Activated naive CD4-positive, alpha-beta T cell (primary cell): Measurements from ENCODE around the gene KIF13A.
"Not testable (repeated sequence)": the region's sequence is repeated elsewhere in the genome, so short reads cannot be mapped to it uniquely, and the experiment has no call there.

Experiments
- DNase-seq, 4 experiments: peaks; one replicate each; lab custom pipeline; 2025; lab: John Stamatoyannopoulos, UW

KIF13A gene

DNA sequence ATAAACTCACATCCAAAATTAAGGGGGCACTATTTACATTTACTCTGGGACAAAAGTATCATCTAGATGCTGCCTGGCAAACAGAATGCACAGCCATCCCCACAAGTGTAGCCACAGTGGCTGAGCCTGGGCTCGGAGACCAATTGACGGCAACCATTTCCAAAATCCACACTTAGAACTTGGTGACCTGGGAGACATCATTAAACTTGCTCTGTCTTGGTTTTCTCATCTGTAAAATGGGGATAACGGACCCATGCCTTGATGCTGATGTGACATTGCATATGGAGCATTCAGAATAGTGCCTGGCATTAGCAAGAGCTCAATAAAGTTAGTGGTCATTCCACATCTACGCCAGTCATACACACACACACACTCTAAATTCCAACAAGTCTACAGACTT is 140.7 kb downstream of the KIF13A start:
- DNase-seq: no peak

DNA sequence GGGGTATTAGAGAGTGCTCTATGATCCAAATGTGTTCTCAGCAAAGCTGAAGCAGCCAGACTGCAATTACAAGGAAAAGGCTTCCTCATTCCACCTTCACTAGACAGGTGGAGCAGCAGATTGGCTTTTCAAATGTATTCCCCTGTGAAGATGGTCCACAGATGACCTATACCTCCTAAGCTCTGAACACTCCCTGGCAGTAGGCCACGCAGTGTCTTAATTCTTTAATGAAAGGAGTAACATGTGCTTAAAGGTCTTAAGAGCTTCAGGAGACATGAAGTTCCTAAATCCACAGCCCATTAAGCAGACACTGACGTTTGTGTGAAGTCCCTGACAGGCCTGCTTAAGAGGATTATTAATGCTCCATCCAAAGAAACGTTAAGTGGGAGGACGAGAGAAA is 141.8 kb downstream of the KIF13A start:
- DNase-seq: no peak

DNA sequence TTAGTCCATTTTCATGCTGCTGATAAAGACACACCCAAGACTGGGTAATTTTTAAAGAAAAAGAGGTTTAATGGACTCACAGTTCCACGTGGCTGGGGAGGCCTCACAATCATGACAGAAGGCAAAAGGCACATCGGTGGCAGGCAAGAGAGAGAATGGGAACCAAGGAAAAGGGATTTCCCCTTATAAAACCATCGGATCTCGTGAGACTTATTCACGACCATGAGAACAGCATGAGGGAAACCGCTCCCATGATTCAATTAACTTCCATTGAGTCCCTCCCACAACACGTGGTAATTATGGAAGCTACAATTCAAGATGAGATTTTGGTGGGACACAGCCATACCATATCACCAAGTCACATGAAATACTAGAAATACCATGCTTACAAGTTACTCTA is 142.5 kb downstream of the KIF13A start:
- not testable (repeated sequence) for DNase-seq

DNA sequence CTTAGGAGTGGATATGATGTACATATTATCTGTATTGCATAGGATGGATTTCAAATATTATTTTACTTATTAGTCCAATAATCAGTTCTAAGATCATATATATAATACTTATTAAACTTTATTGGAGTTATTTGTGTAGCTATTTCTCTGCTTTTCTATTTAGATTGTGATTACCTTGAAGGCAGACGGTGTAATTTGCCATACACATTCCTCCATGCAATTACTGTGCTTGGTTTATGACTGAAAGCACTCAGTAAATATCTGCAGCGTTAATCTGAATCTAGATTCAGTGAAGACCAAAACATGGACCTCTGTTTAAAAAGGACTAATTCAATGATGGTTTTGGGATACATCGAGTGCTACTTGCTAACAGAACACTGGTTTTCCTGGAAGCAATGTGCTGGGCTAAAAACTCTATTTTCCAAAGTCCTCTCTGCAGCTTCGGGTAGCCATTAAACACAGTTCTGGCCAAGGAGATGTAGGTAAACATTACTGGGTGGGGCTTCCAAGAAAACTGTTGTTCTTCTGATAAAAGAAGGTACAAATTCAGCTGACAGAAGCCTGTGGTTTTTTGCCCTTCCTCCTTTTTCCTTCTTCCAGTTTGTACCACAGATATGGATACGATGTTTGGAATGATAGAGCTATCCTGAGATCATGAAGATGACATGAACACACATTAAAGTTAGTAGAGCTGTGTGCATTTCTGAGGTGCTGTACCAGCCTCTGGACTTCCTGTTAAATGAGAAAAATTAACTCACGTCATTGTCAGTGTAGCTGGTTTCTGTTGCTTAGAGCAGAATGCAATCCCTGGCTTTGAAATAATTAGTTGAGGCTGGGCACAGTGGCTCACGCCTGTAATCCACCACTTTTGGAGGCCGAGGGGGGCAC is 144.3 kb downstream of the KIF13A start:
- no peak for DNase-seq

DNA sequence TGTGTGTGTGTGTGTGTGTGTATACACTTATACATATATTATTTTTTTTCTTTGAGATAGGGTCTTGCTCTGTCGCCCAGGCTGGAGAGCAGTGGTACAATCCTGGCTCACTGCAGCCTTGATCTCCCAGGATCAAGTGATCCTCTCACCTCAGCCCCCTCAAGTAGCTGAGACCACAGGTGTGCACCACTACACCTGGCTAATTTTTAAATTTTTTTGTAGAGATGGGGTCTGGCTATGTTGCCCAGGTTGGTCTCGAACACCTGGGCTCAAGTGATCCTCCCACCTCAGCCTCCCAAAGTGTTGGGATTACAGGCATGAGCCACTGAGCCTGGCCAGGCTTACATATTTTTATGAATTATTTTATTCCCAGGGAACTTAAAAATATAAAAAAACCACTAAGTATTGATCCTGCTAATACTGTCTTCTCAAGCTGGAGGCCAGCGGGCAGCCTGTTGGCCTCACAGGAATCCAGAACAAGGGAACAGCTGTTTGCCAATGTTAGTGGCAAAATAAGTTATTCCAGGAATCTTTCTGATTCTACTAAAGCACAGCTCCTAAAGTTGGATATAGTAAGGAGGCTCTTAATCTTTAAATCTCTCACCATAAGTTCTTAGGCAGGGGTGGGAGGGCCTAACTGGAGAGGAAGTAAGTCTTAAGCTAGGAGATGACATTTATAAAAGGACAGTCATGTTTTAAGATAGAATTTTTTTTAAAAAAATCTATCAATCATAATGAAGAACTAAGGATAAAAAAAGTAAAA is 145.2 kb downstream of the KIF13A start:
- DNase-seq: no peak

DNA sequence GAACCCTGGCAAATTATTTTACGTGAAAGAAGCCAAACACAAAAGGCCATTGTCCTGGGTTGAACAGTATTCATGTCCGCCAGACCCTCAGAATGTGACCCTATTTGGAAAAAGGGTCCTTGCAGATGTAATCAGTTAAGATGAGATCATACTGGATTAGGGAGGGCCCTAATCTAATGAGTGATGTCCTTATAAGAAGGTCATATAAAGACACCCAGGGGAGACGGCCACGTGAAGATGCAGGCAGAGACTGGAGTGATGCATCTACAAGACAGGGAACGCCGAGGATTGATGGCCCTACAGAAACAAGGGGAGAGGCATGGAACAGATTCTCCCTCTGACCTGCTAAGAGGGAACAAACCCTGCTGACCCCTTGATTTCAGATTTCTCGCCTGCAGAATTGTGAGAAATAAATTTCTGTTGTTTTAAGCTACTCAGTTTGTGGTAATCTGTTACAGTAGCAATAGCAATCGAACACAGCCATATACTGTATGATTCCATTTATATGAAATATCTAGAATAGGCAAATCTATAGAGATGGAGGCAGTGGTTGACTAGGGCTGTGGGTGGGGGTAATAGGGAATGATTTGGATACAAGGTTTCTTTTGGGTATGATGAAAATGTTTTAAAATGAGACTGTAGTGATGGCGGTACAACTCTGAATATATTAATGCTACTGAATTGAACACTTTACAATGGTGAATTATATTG is 147.8 kb downstream of the KIF13A start:
- DNase-seq: no peak

DNA sequence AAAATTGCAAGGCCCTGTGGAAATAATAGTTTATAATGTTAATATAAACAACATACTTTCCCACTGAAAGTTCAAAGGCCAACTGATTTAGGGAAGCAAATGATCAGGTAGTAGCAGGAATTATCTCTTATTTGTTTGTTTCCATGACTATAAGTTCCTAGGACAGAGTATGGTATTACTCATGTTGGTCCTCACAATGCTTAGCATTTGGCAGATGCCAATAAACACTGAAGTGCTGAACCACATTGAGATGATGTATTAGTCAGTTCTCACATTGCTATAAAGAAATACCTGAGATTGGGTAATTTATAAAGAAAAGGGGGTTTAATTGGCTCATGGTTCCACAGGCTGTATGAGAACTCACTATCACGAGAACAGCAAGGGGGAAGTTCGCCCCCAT is 151.1 kb downstream of the KIF13A start:
- no peak for DNase-seq

DNA sequence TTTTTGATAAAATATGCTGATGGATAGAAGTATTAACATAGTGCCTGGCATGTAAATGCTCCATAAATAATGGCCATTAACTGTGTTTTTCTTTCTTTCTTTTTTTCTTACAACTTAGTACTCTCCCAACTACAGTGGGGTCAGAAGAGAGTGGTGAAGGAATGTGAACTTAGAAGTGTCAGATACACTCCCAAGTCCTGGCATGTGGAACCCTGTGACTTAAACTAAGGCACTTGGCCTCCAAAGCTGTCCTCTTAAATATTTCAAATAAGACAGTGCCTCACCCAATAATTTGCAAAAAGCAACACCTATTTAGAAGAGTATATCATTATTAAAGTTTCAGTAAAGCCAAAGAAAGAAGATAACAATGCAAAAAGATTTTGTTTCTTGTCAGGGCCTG is 151.7 kb downstream of the KIF13A start:
- DNase-seq: no peak

DNA sequence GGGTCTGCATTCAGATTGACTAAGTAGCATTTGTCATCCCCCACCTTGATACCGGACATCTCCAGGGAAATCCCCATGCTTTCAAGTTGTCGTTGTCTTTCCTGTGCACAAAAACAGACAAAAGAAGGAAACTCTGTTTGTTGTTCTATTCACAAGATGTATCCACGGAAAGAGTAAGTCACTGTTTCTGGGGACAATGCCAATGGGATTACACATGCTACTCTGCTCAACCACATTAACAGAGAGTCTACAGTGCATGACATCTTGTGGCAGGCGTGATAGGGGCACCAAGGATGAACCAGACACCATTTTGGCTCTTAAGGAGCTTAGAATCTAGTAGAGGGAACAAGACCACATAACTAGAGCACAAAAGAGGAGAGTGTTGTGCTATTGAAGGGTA is 156.3 kb downstream of the KIF13A start:
- no peak for DNase-seq

DNA sequence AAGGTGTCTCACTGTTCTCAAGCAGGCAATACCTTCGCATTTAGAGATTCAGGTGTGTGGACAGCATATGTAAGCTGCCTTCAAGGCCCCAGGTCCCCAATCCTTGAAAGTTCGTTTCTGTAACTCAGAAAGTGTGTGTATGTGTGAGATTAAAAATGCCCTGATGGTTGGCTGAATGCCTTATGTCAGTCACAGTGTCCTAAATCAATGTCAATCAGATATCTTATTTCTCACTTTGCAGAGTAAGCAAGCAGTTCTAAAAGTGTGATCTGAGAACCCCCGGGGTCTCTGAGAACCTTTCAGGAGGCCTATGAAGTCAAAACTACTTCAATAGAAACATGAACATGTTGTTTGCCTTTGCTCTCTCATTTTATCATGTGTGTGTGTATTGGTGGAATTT is 157.5 kb downstream of the KIF13A start:
- DNase-seq: no peak

DNA sequence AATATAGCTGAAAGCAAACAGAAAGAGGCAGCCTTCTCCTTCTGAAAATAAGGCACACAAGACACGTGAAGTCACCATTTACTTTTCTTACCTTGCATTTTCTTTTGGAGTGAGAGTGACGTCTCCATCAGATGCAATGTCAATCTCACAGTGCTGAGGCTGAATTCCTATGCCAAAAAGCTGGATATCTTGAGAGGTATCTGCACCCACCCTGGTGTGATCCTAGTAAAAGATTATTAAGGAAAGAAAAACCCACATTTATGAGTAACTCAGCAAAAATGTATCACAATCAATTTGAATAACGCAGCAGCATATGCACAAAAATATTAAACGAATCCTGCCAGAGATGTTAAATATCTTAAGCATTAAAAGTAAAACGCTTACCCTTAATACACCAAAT is 159.3 kb downstream of the KIF13A start:
- DNase-seq: no peak

DNA sequence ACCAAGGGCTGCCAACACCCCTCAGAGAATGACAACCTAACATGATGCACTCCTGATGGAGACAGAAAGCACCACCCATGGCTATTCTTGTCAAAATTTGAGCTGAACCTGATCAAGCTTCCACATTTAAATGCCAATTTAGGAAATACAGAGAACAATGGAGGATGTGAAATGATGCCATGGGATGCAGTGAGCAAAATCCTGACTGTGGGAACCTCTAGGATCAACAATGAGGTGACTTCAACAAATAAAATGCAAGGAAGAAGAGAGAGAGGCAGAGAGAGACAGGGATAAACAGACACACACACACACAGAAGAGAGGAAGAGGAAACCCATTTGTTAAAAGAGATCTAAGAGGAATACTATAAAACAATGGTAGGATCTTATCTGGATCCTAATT is 161.1 kb downstream of the KIF13A start:
- no peak for DNase-seq

DNA sequence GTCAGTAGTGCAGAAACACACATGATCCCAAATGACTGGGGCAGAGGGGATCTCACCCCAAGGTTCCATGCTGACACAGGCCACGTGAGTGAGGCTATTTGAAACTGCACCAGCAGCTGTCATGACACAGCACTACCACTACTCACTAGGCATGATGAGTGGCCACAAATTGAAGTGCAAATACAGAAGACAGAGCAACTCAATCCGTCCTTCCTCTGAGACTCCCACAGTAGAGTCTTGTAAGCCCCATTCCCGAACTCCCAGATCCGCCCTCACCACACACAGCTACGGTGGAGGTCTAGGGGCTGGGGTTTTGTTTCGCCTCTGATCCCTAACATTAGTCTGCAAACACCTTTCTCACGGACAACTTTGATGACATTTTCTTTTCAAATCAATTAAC is 167.4 kb downstream of the KIF13A start:
- no peak for DNase-seq

DNA sequence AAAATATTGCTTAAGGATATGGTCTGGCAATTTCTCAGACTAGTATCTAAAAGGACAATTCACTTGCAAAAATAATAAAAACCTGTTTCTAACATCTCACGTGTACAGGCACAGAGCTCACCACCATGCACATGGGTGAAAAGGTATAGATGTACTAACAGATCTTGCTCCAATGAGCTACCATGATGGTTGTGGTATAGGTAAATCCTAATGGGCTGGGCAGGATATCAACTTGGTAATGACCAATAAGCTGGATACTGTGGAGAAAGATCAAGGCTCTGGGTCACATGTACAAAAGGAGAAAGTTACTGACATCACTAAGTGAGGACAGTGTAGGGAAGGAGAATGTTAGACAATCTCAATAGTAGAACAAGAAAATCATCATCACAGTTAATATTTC is 169.7 kb downstream of the KIF13A start:
- DNase-seq: no peak

DNA sequence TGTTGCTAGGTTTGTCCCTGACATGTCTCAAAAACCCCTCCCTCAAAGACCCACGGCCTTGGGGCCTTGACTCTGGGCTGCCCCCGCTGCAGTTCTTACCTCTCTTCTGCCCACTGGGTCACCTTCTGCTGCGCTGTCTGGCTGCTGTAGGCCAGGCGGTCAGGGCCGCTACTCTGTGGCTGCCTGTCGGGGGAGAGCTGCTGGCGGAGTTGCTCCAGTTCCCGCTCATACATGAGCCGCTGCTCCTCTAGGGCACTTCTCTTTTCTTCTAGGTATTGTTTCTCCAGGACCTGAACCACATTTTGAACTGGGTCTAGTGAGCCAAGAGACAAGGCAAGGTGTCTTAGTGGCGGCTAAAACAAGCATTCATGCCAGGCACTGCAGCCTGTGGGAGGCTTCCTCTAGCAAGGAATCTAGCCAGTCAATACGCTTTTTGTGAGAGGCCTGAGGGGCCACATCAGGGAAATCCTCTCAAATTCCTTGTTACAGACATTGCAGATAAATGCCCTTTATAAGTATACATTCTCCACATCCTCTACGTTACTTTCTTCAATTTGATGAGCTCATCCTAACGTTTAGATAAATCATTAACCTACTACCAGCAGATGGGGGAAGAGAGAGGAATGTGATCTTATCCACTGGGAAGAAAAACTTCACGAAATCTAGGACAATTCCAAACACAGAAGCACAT is 170.4 kb downstream of the KIF13A start:
- DNase-seq: no peak

DNA sequence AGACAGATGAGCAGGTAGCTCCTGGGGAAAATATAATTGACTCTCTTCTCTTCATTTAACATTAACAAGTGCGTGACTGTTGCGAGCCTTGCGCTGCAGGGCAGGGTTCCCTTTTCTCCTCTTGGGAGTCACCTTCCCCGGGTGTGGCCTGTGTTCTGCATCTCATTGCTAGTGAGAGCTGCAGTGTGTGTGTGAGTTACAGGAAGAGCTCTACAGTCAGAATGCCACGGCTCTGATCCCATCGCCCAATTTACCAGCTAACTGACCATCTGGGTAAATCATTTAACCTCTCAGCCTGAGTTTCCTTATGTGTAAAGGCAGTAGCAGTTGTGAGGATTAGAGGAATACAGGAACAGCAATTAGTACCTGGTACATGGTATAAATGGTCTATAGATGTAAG is 173.9 kb downstream of the KIF13A start:
- no peak for DNase-seq

DNA sequence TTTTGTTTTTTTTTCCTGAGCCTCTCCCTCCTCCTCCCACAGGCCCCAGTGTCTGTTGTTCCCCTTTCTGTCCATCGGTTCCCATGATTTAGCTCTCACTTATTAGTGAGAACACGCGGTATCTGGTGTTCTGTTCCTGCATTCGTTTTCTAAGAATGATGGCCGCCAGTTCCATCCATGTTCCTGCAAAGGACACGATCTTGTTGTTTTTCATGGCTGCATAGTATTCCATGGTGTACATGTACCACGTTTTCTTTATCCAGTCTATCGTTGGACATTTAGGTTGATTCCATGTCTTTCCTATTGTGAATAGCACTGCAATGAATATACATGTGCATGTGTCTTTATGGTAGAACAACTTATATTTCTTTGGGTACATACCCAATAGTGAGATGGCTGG is 175.1 kb downstream of the KIF13A start:
- no peak for DNase-seq

DNA sequence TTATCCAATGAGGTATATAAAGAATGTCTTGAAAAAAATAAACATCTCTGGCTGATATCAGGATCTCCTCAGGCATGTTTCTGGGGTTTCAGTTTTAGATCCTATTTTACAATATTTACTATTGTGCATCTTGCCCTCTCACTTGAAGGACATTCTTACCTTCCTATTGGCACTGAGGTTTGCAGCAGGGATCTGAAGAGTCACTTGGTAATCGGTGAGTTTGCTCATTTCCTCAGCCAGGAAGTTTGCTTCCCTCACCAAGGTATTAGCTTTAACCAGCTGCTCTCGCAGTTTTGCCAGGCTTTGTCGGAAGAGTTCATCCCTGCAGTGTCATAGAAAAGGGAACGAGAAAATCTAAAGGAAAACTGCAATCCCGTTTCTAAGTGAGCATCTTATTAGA is 178.8 kb downstream of the KIF13A start:
- DNase-seq: no peak

DNA sequence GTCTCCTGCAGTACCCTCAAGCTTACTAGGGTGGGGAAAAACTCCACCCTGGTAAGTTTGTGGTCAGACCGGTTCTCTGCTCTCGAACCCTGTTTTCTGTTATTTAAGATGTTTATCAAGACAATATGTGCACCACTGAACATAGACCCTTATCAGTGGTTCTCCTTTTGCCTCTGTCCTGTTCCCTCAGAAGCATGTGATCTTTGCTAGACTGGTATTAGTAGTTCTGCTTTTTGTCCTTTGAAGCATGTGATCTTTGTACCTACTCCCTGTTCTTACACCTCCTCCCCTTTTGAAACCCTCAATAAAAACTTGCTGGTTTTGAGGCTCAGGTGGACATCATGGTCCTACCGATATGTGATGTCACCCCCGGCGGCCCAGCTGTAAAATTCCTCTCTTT is 180.0 kb downstream of the KIF13A start:
- DNase-seq: not testable (repeated sequence)

DNA sequence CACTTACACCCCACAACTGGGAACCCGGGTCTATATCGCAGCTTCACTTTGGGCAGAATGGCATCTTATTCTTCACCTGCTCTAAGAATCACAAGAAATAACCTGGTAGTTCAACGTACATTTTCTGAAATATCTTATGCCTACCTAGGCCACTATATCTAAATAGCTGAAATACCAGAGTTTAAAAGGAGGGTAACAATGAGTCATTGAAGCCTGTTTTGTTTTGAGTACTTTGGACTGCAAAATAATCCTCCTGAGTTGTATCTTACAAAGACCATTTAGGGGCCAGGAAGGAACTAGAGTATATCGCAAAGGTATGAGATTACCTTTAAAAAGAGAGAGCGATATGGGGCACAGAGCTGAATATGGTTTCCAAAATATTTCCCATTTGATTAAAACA is 184.0 kb downstream of the KIF13A start:
- no peak for DNase-seq

DNA sequence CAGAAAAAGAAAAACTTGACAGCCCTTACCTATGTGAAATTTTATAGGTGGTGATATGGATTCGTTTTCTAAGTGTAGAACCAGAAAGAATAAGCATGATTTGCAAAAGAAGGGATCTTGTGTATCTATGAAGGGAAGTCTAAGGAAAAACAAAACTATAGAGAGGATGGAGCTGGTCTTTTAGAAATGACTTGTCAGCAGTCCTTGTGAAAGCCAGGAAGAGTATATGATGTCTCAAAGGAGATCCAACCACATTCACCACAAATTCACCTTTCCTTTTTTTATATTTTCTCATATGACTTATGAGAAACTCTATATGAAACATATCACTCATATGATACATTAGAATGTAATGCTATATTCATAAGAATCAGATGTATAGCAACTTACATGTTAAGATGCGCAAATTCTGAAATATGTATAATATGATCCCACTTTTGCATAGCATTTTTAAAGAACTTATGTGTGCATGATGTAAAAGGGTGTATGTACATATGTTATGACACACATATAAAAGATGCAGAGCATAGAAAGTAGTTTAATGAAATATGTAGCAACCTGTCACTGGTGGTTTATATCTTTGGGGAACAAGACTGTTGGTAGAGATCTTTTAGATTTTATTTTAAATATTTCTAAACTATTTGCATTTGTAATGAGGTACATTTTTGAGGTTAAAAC is 188.8 kb downstream of the KIF13A start:
- DNase-seq: no peak

DNA sequence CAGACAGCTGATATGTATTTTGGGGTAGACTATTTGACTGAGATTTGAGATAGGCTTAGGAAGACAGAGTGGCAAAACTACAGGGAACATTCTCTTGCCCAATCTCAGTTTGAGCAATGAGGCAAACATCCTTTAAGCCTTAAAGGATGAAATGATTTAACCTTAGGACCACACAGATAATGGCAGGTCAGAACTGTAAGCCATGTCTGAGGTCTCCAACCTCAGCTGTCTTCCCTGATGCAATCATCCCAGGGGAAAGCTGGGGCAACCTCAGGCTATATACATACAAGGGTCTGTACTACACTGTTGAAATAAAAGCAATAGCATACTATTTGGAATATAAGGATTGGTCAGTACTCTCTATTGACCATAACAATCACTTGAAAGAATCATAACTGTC is 196.9 kb downstream of the KIF13A start:
- DNase-seq: no peak
